Measurements from ENCODE around the gene GFPT2.

- TF ChIP-seq, protein P1, sequence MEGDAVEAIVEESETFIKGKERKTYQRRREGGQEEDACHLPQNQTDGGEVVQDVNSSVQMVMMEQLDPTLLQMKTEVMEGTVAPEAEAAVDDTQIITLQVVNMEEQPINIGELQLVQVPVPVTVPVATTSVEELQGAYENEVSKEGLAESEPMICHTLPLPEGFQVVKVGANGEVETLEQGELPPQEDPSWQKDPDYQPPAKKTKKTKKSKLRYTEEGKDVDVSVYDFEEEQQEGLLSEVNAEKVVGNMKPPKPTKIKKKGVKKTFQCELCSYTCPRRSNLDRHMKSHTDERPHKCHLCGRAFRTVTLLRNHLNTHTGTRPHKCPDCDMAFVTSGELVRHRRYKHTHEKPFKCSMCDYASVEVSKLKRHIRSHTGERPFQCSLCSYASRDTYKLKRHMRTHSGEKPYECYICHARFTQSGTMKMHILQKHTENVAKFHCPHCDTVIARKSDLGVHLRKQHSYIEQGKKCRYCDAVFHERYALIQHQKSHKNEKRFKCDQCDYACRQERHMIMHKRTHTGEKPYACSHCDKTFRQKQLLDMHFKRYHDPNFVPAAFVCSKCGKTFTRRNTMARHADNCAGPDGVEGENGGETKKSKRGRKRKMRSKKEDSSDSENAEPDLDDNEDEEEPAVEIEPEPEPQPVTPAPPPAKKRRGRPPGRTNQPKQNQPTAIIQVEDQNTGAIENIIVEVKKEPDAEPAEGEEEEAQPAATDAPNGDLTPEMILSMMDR (tag by site-specific recombination; IDR thresholded peaks at IDR 0.05), result no peak
- no peak for TF ChIP-seq ZNF169 (tag by site-specific recombination; IDR thresholded peaks at IDR 0.05)
- no peak for TF ChIP-seq GLI2 (tag by site-specific recombination; IDR thresholded peaks at IDR 0.05; ENCODE audit: borderline replicate concordance, low read depth)
- TF ChIP-seq, protein P2, sequence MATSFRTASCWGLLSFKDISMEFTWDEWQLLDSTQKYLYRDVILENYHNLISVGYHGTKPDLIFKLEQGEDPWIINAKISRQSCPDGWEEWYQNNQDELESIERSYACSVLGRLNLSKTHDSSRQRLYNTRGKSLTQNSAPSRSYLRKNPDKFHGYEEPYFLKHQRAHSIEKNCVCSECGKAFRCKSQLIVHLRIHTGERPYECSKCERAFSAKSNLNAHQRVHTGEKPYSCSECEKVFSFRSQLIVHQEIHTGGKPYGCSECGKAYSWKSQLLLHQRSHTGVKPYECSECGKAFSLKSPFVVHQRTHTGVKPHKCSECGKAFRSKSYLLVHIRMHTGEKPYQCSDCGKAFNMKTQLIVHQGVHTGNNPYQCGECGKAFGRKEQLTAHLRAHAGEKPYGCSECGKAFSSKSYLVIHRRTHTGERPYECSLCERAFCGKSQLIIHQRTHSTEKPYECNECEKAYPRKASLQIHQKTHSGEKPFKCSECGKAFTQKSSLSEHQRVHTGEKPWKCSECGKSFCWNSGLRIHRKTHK (tag by site-specific recombination; IDR thresholded peaks at IDR 0.05), result no peak
- no peak for TF ChIP-seq ZNF707 (tag by site-specific recombination; IDR thresholded peaks at IDR 0.05)
- no peak for TF ChIP-seq BCL11A (tag by site-specific recombination; IDR thresholded peaks at IDR 0.05; ENCODE audit: low read depth)
- TF ChIP-seq, protein P3, sequence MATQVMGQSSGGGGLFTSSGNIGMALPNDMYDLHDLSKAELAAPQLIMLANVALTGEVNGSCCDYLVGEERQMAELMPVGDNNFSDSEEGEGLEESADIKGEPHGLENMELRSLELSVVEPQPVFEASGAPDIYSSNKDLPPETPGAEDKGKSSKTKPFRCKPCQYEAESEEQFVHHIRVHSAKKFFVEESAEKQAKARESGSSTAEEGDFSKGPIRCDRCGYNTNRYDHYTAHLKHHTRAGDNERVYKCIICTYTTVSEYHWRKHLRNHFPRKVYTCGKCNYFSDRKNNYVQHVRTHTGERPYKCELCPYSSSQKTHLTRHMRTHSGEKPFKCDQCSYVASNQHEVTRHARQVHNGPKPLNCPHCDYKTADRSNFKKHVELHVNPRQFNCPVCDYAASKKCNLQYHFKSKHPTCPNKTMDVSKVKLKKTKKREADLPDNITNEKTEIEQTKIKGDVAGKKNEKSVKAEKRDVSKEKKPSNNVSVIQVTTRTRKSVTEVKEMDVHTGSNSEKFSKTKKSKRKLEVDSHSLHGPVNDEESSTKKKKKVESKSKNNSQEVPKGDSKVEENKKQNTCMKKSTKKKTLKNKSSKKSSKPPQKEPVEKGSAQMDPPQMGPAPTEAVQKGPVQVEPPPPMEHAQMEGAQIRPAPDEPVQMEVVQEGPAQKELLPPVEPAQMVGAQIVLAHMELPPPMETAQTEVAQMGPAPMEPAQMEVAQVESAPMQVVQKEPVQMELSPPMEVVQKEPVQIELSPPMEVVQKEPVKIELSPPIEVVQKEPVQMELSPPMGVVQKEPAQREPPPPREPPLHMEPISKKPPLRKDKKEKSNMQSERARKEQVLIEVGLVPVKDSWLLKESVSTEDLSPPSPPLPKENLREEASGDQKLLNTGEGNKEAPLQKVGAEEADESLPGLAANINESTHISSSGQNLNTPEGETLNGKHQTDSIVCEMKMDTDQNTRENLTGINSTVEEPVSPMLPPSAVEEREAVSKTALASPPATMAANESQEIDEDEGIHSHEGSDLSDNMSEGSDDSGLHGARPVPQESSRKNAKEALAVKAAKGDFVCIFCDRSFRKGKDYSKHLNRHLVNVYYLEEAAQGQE (tag by site-specific recombination; IDR thresholded peaks at IDR 0.05), result no peak
- no peak for TF ChIP-seq PRDM1 (tag by site-specific recombination; IDR thresholded peaks at IDR 0.05)
Measured at GRCh38 chr5:180274695-180275094, 78.4 kb downstream of the GFPT2 start.

All from HEK293 (cell line).